Stimulated activated CD4-positive, alpha-beta T cell treated with anti-CD3 and anti-CD28 coated beads, Interleukin-1b, Interleukin-23, amount 100 ng/mL, for 48 hours (primary cell): ENCODE data around the gene CFL2.
"Not testable (repeated sequence)": the region's sequence is repeated elsewhere in the genome, so short reads cannot be mapped to it uniquely, and the experiment has no call there.

Source experiments
- DNase-seq: peaks from one replicate; pipeline ENCODE4 v3.0.0-alpha.2; 2020

Gene CFL2

GRCh38 chr14:34714320-34715126 is at the start of gene CFL2:
Gene CFL2 (minus strand): TSS chr14:34714593. CDS start chr14:34714540, 53 bp downstream.
- DNase-seq, result peak; percentile 70

GRCh38 chr14:34755215-34755614 is 40.8 kb upstream of the CFL2 start:
- DNase-seq, result no peak

- DNase-seq, result no peak
These were observed 40.3 kb upstream of the CFL2 start for GRCh38 chr14:34754687-34755086.

GRCh38 chr14:34750670-34751069 is 36.3 kb upstream of the CFL2 start:
- no peak for DNase-seq

GRCh38 chr14:34750233-34750632 is 35.8 kb upstream of the CFL2 start:
- no peak for DNase-seq

GRCh38 chr14:34749408-34749807 is 35.0 kb upstream of the CFL2 start:
- DNase-seq, result no peak

GRCh38 chr14:34742270-34743115 is 28.1 kb upstream of the CFL2 start:
- DNase-seq, result no peak

- DNase-seq, result no peak
These were observed 27.4 kb upstream of the CFL2 start for GRCh38 chr14:34741840-34742239.

GRCh38 chr14:34740139-34740538 is 25.7 kb upstream of the CFL2 start:
- not testable (repeated sequence) for DNase-seq

- DNase-seq, result not testable (repeated sequence)
These were observed 22.7 kb upstream of the CFL2 start for GRCh38 chr14:34737079-34737478.

- no peak for DNase-seq
These were observed 18.9 kb upstream of the CFL2 start for GRCh38 chr14:34733245-34733644.

- DNase-seq, result no peak
These were observed 18.4 kb upstream of the CFL2 start for GRCh38 chr14:34732802-34733201.

GRCh38 chr14:34723867-34724266 is 9.5 kb upstream of the CFL2 start:
- no peak for DNase-seq

- peak; percentile 21 for DNase-seq
These were observed 8.5 kb upstream of the CFL2 start for GRCh38 chr14:34722723-34723545.

GRCh38 chr14:34721129-34721528 is 6.7 kb upstream of the CFL2 start:
- DNase-seq, result no peak

- DNase-seq, result no peak
These were observed 4.4 kb upstream of the CFL2 start for GRCh38 chr14:34718750-34719304.

- no peak for DNase-seq
These were observed 902 bp upstream of the CFL2 start for GRCh38 chr14:34715127-34715863.

- DNase-seq, result no peak
These were observed 593 bp downstream of the CFL2 start for GRCh38 chr14:34713681-34714319.

- DNase-seq, result no peak
These were observed 1.2 kb downstream of the CFL2 start for GRCh38 chr14:34713122-34713680.

GRCh38 chr14:34711796-34712712 is 2.3 kb downstream of the CFL2 start:
- DNase-seq, result no peak
